Endothelial cell of umbilical vein (primary cell): ENCODE measurements around the gene C8G.

Experiments
- EZH2 ChIP-seq: IDR thresholded peaks from 2 replicates; pipeline ENCODE4 v1.6.1; 2012; ENCODE audit warnings: borderline replicate concordance, low read depth, mild to moderate bottlenecking, moderate library complexity, low read length, inconsistent platforms; ENCODE audit not compliant: severe bottlenecking
- GATA2 ChIP-seq: IDR thresholded peaks from 2 replicates; pipeline ENCODE4 v1.7.0; 2011; ENCODE audit warnings: low read depth, mild to moderate bottlenecking, moderate library complexity, mixed read lengths, low read length; ENCODE audit not compliant: insufficient read length, insufficient read depth
- POLR2A ChIP-seq: IDR thresholded peaks from 2 replicates; pipeline ENCODE4 v1.6.1; 2012; ENCODE audit warnings: low read depth, mild to moderate bottlenecking, control low read depth, low read length
- POLR2AphosphoS5 ChIP-seq: IDR thresholded peaks from 2 replicates; pipeline ENCODE4 v1.6.1; 2012; ENCODE audit warnings: low read depth, mild to moderate bottlenecking, control low read depth, low read length, moderate library complexity; ENCODE audit not compliant: insufficient read depth
- TF ChIP-seq, protein P1 (sequence below), 2 donors: IDR thresholded peaks; 1 replicate in 1 of 2; 2 replicates in 1 of 2; pipeline ENCODE4 v1.5.1; 2011; ENCODE audit warnings: low read length in 2 of 2, mild to moderate bottlenecking in 2 of 2, moderate library complexity in 2 of 2, control low read depth in 1 of 2, inconsistent platforms in 1 of 2, low read depth in 1 of 2; ENCODE audit not compliant: insufficient read depth in 1 of 2; ENCODE audit errors: extremely low read depth in 1 of 2
- TF ChIP-seq, protein P2 (sequence below): IDR thresholded peaks from 2 replicates; pipeline ENCODE4 v1.6.1; 2011; ENCODE audit not compliant: insufficient read depth, insufficient read length

DNA sequence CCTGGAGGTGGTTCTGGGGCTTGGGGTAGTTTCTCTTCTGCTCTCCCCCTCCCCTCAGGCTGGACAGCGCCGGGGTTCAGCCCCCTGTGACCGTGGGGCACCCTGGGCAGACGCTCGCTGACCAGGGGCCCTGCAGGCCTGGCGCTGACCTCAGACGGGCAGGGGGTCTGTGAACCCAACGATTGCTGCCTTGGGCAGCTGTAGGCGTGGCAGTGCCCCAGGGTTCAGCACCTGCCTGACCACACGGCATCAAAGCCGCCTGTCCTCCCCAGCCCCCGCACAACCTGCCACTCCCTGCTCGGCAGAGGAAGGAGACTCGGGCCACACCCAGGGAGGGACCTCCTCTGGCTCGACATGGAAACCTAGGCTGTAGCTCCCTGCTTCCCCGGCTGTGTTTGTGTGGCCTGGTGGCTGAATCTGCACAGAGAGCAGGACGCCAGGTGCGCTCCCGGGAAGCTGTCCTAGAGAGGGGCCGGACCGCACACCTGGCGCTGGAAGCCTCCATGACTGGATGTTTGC is 19.2 kb downstream of the C8G start:
- TF ChIP-seq, protein P1, sequence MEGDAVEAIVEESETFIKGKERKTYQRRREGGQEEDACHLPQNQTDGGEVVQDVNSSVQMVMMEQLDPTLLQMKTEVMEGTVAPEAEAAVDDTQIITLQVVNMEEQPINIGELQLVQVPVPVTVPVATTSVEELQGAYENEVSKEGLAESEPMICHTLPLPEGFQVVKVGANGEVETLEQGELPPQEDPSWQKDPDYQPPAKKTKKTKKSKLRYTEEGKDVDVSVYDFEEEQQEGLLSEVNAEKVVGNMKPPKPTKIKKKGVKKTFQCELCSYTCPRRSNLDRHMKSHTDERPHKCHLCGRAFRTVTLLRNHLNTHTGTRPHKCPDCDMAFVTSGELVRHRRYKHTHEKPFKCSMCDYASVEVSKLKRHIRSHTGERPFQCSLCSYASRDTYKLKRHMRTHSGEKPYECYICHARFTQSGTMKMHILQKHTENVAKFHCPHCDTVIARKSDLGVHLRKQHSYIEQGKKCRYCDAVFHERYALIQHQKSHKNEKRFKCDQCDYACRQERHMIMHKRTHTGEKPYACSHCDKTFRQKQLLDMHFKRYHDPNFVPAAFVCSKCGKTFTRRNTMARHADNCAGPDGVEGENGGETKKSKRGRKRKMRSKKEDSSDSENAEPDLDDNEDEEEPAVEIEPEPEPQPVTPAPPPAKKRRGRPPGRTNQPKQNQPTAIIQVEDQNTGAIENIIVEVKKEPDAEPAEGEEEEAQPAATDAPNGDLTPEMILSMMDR (IDR thresholded peaks at IDR 0.05; ENCODE audit: extremely low read depth in 1 of 2, insufficient read depth in 1 of 2, low read depth in 1 of 2, low read length in 2 of 2) = no peak
- TF ChIP-seq EZH2 = no peak
- no peak for TF ChIP-seq POLR2AphosphoS5
- no peak for TF ChIP-seq POLR2A
- no peak for TF ChIP-seq GATA2
- TF ChIP-seq, protein P2, sequence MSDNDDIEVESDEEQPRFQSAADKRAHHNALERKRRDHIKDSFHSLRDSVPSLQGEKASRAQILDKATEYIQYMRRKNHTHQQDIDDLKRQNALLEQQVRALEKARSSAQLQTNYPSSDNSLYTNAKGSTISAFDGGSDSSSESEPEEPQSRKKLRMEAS = no peak
